Astrocyte of the hippocampus (primary cell): Measurements from ENCODE around the gene SDC3.

Source experiments
- DNase-seq: peaks from one replicate; pipeline ENCODE4 v3.0.0; 2011; ENCODE audit warnings: low read depth, low spot score

Gene SDC3

DNA sequence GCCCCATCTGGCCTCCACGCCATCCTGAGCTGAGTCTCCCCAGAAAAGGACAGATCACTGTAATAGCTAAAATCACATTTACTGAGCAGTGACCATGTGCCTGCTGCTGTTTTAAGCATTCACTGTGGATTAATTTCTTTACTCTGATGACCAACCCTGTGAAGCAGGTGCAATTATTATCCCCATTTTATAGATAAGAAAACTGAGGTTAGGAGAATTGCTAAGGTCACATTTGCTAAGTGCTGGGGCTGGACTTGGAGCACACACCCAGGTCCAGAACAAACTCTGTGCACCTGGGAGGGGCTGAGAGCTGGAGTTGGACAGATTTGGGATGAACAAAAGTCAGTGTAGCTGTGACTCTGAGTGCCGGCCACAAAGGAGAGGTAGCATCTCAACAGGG lies 58.0 kb downstream of the SDC3 start:
- DNase-seq = no peak

DNA sequence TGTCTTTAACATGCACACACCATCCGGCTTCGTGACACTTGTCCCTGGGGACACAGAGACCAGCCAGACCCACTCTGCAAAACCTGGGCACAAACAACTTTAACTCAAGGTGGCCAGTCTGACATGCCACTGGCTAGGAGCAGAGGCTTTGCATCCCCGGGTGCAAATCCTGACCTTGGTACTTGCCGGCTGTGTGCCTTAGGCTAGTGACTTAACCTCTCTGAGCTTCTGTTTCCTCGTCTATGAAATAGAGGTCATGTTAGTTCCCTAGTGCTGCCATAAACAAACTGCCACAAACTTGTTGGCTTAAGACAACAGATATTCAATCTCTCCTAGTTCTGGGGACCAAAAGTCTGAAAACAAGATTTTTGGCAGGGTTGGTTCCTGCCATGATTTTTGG lies 60.4 kb downstream of the SDC3 start:
- DNase-seq = no peak

DNA sequence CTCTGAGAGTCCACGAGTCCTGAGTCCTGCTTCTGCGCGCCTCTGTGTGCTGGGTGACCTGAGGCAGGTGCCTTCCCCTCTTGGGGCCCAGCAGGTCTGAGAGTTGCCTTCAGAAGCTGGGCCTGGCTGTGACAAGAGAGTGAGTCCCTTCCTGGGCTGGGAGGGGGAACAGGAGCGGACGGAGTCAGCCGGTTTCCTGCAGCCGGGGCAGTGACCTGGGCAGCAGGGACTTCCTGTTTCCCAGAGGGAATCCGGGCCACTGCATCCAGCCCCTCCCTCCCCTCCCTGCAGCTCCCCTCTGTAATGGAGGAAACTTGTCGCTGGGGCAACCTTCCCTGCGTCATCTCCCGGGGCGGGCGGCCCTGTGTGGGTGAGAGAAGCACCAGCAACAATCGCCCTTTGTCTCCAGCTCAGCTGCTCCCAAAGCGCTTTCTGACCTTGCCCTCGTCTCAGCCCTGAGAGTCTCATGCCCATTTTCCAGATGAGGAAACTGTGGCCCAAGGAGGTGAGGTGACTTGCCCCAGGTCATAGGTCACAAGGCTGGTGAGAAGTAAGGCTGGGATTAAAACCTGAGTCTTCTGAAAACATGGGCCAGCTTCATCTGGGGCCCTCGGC lies 61.1 kb downstream of the SDC3 start:
- peak; percentile 74 for DNase-seq

DNA sequence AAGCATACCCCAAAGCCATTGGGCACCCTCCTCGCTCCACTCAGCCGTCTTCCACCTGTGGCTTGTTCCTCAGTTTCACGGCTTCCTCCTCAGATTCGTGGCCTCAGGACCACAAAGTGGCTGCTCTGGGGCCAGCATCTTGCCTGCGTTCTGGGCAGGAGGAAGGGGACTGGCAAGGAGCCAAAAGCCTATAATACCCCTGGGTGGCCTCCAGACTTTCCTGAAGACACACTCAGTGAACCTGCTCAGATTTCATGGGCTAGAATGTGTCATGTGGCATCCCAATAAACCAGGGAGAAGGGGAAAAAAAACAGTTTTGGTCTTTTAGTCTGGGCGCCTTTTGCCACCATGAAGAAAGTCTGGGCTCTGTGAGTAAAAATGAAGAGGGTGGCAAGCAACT lies 62.0 kb downstream of the SDC3 start:
- no peak for DNase-seq

DNA sequence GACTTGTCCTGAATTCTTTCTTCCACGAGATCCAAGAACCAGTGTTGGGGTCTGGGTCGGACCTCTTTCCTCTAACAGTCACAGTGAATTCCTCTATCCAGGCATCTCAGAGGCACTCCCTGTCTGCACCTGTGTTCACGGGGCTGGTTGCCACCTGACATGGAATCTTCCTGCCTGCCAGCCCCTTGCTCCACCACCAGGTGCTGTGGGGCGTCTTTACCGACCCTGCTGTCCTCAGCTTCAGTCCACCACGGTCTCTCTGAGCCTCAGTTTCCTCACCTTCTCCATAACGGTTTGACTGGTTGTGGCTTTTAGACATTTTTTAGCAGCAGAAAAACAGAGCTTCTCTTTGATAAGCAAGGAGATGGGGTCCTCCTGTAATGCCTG lies 62.7 kb downstream of the SDC3 start:
- no peak for DNase-seq

DNA sequence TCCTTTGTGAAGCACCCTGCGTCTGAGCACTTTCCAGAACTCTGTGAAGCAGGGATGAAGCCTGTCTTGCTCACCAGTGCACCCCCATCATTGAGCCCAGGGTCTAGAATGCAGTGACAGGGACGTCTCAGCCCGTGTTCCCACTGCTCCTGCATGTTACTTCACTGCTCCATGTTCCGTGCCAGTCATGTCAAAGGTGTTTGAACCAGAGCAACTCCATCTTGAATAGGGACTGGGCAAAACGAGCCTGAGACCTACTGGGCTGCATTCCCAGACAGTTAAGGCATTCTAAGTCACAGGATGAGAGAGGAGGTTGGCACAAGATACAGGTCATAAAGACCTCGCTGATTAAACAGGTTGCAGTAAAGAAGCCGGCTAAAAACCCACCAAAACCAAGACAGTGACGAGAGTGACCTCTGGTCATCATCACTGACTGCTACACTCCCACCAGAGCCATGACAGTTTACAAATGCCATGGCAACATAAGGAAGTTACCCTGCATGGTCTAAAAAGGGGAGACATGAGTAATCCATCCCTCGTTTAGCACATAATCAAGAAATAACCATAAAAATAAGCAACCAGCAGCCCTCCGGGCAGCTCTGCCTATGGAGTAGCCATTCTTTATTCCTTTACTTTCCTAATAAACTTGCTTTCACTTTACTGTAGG lies 63.2 kb downstream of the SDC3 start:
- DNase-seq = no peak

DNA sequence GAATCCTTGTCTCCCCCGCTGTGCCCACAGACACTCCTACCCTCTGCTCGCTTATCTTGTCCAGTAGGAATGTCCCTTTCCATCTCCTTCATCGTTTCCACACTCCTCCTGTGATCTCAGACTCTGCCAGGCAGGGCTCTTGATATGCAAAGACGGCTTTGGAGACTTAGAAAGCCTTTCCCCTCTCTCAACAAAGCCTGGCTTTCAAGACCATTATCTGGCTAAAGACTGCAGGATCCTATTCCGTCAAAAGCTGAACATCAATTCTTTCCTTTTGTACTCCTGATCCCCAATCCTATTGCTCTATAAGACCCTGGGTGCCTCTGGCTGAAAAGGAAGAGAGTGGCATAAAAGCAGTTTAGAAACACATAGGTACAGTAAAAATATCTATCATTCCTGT lies 63.9 kb downstream of the SDC3 start:
- no peak for DNase-seq

DNA sequence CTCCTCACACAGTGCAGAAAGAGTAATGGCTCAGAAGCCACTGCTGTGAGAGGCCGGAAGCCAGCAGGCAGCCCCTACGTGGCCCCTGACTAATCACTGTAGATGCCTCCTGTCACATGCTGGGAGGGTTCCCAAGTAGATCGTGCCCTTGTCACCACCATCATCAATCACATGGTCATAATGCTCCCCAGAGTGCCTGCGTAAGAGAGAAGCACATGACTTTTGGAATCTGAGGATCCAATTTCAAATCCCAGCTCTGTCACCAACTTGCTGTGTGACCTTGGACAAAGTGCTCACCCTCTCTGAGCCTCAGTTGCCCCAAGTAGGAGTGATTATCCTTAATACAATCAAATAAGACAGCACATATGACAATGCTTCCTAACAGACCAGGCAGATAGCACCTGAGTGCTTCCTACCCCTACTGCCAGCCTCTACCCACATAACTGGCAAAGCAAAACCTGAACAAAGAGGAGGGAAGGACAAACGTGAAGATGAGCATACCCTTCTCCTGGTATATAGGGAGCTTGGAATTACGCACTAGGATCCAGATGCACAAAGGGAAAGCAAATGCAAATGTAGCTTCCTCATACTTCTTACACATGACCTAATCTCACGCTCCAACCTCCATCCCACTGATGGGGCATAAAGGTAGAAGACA lies 65.7 kb downstream of the SDC3 start:
- no peak for DNase-seq

DNA sequence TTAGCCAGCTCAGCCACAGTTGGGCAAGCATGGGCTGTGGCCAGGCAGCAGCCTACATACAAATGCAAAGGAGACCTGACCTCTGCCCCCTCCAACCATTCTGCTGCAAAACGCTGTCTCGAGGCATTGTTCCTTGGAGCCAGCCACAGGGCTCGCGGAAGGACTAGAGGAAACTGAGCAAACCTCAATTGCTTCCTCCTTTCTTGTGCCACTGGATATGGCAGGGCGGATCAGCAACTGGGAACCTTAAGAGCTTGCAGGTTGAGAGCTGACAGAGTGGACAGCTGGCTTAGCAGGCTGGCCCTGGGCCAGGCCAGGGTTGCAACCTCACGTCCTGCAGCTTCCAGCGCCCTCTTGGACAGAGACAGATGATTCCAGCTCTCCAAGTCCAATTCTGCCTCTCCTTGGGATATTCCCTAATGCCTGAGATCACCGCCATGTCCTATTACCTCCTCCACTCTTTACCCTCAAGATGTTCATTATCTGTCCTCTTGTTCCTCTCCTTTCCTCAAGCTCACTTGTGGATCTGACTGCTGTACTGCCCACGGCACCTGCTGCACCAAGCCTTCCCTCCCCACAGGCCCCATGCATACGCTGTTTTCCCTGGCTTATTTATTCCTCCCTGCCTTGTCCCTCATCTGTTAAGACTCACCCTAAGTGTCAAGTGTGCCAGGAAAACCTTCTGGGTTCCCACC lies 67.5 kb downstream of the SDC3 start:
- DNase-seq = no peak

DNA sequence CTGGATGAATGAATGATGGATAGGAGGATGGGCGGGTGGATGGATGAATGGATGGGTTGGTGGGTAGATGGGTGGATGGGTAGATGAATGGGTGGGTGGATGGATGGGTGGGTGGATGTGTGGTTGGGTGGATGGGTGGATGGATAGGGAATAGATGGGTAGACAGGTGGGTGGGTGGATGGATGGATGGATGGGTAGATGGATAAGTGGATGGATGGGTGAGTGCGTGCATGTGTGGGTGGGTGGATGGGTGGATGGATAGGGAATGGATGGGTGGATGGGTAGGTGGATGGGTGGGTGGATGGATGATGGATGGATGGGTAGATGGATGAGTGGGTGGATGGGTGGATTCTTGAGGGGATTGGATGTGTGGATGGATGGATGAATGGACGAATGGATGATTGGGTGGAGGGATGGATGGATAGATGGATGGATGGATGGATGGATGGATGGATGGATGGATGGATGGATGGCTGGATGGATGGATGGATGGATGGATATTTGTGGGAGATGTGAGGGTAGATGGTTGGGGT lies 68.7 kb downstream of the SDC3 start:
- no peak for DNase-seq

DNA sequence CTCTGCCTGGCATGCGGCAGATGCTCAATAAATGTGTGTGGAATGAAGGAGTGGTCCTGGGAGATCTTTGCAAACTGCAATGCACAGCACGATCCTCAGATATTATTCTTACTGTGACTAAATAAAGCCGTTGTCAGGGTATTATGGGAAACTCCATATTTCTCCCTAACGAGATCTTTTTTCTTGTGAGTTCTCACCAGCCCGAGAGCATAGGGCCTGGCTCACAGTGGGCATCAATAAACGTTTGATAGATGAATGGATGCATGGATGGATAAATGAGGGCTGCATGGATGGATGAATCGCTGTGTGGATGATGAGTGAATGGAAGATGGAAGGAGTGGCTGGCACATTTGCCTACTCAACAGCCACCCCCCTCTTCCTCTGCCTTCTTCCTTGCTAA lies 69.6 kb downstream of the SDC3 start:
- DNase-seq = no peak

DNA sequence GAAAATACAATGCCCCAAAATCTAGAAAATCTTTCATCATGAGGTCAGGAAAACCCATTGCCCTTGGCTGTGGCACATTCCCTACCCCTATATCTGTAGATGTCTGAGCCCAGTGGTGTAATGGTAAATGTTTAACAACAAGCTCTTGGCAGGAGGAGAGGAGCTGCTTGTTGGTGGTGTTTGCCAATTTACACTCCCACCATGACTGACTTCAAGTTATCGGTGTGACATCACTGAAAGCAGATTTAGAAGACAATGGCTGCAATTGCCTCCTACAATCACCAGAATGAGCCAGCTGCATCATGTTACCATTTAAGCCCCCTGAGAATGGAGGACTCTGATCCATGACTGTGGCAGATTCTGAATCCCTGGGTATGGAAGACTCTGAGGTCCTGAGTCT lies 70.9 kb downstream of the SDC3 start:
- no peak for DNase-seq

DNA sequence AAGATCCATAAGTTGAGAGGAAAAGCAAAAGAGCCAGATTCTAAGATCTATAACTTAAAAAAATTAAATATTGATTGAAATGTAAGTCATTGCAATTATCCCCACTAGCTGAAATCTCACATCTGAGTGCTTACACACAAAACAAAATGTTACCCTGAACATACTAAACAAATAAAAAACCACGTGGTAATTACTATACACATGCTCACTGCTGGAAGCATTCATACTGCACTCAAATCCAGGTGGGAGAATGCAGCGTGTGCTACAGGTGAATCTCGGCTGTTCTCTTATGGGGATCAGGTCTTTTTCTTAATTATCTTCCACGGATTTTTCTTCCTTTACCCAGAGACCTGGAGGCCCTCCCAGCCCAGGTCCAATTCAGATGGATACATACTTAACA lies 74.3 kb downstream of the SDC3 start:
- no peak for DNase-seq

DNA sequence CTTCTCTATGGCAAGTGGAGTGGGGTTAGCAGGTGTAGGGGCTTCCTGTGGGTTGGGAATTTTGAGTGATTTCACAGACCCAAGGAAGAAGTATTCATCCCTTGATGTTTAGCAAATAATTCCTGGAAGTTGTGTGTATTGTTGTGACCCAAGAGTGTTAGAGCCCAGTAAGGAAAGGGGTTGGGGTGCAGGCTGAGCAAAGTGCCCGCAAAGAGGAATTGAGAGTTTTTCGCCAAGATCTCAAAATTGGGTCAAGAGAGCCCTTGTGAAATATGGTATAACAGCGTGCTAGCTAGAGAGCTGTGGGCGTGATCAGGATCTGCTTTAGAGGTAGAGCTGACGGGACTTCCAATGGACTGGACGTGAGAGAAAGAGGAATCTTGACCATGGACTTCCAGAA lies 78.0 kb downstream of the SDC3 start:
- DNase-seq = no peak

DNA sequence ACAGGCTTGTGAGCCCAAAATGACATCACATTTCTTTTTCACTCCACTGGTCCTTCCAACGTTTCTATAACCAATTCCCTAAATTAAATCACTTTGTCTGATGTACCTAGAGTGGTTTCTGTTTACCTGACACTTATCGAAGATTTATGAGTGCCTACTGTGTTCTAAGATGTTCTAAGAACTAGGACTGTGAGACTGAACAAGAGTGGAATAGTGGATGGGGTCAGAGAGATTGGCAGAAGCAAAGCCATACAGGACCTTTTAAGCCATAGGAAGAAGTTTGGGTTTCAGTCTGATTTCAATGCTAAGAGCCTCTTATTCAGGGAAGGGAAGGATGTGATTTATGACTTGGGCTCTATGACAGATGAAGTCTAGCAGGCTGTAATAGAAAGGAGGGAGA lies 78.7 kb downstream of the SDC3 start:
- no peak for DNase-seq

DNA sequence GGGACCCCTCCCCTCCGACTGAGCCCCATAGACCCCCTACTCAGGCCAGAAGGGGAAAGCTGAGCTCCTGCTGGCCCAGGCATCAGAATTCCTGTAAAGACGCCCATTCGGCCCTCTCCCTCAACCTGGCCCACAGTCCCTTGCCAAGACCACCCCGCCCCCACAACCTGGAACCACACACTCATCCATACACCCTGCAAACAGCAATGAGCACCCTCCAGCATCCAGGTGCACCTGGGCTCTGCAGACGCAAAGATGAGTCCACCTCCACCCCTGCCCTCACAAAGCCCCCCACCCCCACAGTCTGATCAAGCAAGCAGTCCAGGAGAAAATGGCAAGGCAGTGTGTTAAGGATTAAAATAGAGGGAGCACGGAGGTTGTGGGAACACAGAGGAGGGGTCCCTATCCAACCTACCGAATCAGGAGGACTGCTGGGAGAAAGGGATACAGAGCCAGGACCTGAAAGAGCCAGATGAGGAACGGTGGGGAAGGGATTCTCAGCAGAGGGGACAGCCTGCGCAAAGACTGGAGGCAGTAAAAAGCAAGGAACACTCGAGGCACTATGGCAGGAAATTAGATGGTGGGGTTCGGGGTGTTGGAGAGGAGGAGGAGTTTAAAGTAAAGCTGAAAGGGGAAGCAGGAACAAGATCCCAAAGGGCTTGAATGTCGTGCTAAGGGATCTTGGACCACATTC lies 83.7 kb downstream of the SDC3 start:
- DNase-seq = no peak

DNA sequence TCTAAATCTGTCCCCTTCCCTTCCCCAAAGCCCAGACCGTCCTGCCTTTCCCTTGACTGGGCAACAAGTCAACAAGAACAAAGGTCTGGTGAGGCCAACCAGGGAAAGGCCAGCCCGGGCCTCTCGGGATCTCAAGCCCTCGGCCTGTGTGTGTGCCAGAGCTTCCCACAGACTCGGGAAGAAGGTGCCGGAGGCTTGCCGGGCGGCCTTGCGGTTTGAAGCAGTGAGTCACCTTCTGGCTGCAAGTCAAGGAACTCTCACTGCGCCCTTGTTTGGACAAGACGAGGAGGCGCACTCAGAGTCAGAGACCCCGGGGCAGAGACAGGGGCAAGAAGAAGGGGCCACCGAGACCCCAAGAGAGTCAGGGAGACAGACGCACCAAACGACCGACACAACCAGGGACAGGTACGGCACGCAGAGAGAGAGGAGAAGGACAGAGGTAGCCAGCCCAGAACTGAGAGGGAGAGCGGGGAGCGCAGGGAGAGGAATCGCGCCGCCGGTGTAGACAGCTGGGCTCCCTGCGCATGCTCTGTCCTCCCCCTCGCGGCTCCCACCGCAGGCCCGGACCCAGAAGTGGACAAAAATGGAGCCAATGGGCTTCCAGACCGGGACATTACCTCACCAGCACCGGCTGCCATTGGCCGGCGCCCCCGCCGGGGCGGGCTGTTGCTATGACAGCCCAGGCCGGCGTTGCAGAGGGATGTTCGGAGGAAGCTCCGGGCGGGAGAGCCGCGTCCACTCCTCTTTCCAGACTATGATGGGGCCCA lies 84.4 kb downstream of the SDC3 start:
- DNase-seq = peak; percentile 100

DNA sequence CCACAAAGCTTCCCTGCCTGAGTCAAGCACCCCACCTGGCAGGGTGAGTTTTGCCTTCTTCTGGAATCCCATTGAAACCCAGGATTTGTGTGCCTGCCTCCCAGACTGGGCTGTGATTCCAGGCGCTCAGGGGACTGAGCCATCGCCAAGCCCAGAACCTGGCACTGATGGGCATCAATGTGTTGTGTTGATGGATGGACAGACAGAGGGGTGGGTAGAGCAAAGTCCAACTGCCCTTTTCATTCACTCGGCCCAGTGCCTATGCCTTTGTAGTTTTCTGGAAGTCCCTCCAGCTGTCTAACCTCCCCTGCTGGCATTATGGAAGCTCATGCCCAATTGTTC lies 85.0 kb downstream of the SDC3 start:
- no peak for DNase-seq

DNA sequence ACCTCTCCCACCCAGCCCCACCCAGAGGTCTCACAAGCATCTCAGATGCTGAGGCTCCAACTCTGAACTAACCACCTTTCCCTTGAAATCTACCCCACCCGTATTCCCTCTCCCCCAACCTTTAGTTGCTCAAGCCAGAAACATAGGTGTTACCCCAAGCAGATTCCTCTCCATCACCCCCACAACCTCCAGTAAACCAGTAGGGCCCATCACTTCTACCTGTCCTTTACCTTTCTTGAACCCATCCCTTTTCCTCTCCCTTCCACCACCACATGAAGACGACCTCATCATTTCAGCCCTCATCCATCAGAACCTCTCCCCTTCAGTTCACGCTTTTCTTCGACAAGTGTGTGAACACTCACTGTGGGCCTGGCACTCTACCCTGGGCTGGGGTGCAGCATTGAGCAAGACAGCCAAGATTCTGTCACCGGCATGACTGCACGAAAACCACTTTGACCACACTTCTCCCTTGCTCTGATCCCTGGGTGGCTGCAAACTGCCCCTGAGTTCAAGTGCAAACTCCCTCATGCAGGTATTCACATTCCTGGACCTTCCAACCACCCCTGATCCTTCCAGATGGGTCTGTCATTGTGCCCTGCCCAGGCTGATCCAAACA lies 85.5 kb downstream of the SDC3 start:
- peak; percentile 93 for DNase-seq

DNA sequence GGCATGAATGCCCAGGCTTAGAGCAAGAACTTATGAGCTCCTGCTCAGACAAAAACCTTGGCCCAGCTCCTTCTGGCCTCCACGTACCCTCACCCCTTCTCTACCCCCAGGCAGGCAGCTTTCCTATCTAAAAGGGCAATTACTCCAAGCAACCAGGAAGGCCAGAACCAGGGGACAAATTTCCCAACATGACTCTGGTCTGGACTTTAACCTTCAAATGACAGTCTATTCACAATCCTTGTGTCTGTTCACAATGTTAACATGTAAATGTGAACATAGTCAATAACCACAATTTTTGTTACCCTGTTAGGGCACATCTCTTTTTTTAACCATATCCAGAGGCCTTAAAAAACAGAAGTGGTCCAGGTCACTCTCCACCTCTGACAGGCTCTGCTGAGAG lies 86.6 kb downstream of the SDC3 start:
- DNase-seq = no peak

DNA sequence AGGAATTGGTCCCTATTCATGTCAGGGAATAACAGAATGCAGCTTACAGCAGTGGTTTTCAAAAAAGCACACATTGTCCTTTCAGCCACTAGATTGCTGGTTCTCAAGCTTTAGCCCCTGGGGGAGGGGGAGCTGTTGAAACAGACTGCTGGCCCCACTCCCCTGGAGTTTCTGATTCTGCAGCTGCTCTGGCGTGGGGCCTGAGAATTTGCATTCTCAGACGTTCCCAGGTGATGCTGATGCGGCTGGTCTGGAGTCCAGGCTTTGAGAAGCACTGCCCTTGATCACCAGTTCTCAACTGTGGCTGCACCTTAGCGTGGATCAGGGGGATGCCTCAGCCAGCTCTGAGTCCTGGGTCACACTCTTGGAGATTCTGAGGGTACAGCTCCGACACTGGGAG lies 88.3 kb downstream of the SDC3 start:
- DNase-seq = no peak
